HUES6 (cell line): ENCODE results near the gene KRT3.

Experiments used
- H3K27ac ChIP-seq: 2 replicates; pipeline ENCODE4 v1.7.0; 2013; ENCODE audit warnings: low read depth, mild to moderate bottlenecking, low read length, inconsistent platforms
- H3K27me3 ChIP-seq: 2 replicates; pipeline ENCODE4 v1.6.1; 2013; ENCODE audit warnings: low read length; ENCODE audit not compliant: control insufficient read depth, insufficient read depth
- H3K36me3 ChIP-seq: 2 replicates; pipeline ENCODE4 v1.6.1; 2013; ENCODE audit warnings: low read length; ENCODE audit not compliant: control insufficient read depth, insufficient read depth
- H3K4me1 ChIP-seq: 2 replicates; pipeline ENCODE4 v1.6.1; 2013; ENCODE audit warnings: low read length; ENCODE audit not compliant: control insufficient read depth, insufficient read depth
- H3K4me3 ChIP-seq: 2 replicates; pipeline ENCODE4 v1.5.1; 2013; ENCODE audit warnings: low read depth, low read length
- H3K9ac ChIP-seq: one replicate; pipeline ENCODE4 v1.6.1; 2013; ENCODE audit warnings: mild to moderate bottlenecking, low read length
- H3K9me3 ChIP-seq: 2 replicates; pipeline ENCODE4 v1.6.1; 2013; ENCODE audit warnings: low read depth, low read length; ENCODE audit not compliant: control insufficient read depth, insufficient read depth

KRT3 gene

GRCh38 chr12:52826611-52827498 lies 30.9 kb upstream of the KRT3 start:
- Histone ChIP-seq H3K9ac (no peak overlapping the region), H3K27ac (no peak overlapping the region), H3K4me1 (peaks cover 7% of the 10 kb centered on the region; the same call in 1 of the 2 replicates), H3K36me3 (no peaks in the 10 kb centered on the region), H3K4me3 (no peak overlapping the region), H3K9me3 (no peaks in the 10 kb centered on the region), H3K27me3 (no peaks in the 10 kb centered on the region)

DNA sequence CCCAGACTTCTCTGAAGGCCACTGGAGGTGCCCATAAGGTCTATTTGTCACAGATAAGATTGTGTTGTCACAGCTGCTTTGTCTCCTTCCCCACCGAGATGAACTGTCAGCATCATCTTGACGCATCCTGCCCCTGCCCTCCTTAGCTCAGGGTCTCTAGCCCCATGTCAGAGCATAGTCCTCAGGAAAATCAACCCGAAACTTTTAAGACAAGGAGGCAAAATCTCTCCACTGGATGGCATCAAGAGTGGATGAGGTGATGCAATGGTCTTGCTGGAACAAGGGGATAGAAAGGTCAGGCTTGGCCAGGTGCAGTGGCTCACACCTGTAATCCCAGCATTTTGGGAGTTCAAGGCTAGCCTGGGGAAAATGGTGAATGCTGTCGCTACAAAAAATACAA lies 30.0 kb upstream of the KRT3 start:
- Histone ChIP-seq H3K4me1 (peaks cover 7% of the 10 kb centered on the region; the same call in 1 of the 2 replicates), H3K36me3 (no peaks in the 10 kb centered on the region), H3K9me3 (no peaks in the 10 kb centered on the region), H3K9ac (no peak overlapping the region), H3K27ac (no peak overlapping the region), H3K27me3 (no peaks in the 10 kb centered on the region), H3K4me3 (no peak overlapping the region)

GRCh38 chr12:52824741-52825410 lies 29.0 kb upstream of the KRT3 start:
- Histone ChIP-seq H3K4me1 (peaks cover 7% of the 10 kb centered on the region; the same call in 1 of the 2 replicates), H3K9ac (no peak overlapping the region), H3K9me3 (no peaks in the 10 kb centered on the region), H3K27ac (no peak overlapping the region), H3K4me3 (no peak overlapping the region), H3K36me3 (no peaks in the 10 kb centered on the region), H3K27me3 (no peaks in the 10 kb centered on the region)

DNA sequence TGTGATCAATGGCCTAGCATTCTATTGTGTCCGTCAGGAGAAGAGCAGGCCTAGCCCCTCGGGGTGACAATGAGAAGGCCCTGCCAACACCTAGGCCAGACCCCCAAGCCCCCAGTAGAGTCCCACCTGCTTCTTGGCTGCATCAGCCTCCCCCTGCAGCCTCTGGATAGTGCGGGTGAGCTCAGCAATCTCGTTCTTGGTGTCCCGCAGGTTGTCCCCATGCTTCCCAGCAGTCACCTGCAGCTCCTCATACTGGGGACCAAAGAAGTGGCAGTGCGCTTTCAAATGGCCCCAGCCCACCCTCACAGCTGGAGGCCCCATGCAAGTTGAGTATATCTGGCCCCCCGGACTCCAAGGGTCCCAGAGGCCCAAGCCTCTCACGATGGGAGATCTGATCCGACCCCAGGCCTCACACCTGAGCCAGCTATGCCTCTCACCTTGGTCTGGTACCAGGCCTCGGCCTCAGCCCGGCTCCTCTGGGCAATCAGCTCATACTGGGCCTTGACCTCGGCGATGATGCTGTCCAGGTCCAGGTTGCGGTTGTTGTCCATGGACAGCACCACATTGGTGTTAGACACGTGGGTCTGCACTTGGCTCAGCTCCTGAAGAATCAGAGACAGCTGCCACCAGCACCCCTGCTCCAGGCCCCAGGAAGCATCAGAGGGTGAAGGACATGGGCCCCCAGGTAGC lies 28.0 kb upstream of the KRT3 start:
- no peak overlapping the region for H3K27ac ChIP-seq

DNA sequence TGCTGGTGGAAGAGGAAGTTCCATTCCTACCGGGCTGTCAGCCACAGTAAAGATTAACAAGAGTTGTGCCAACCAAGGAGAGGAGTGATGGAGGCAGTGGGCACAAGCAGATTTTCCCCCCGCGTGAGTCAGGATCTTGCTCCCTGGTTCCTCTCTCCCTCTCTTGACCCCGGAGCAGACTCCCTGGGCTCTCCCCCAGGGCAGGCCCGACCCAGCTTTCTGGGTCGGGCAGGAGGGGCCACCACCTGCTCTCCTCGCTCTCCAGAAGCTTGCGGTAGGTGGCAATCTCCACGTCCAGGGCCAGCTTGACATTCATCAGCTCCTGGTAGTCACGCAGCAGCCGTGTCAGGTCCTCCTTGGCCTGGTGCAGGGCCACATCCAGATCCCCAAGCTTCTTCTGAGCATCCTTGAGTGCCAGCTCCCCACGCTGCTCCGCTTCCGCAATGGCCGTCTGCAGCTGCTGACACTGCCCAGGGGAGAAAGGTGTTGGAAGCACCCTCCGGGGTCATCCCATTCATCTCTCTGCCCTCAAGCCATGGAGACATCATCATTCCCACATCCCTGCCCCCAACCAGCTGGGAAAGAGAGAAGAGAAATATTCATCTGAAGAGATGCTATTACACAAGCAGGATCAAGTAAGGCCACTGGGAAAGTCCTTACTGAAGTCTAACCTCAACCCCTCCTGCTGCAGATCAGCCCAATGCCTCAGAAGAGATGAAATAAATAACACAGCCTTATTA lies 27.0 kb upstream of the KRT3 start:
- H3K4me1 ChIP-seq: peaks cover 7% of the 10 kb centered on the region; the same call in 1 of the 2 replicates
- no peak overlapping the region for H3K9ac ChIP-seq
- no peak overlapping the region for H3K4me3 ChIP-seq
- H3K27ac ChIP-seq: no peak overlapping the region
- no peaks in the 10 kb centered on the region for H3K9me3 ChIP-seq
- H3K27me3 ChIP-seq: no peaks in the 10 kb centered on the region
- no peaks in the 10 kb centered on the region for H3K36me3 ChIP-seq

More for the DNA sequence above, 28.0 kb upstream of the KRT3 start:
- Histone ChIP-seq H3K9ac (no peak overlapping the region), H3K27me3 (no peaks in the 10 kb centered on the region), H3K4me1 (peaks cover 7% of the 10 kb centered on the region; the same call in 1 of the 2 replicates), H3K9me3 (no peaks in the 10 kb centered on the region), H3K36me3 (no peaks in the 10 kb centered on the region), H3K4me3 (no peak overlapping the region)

DNA sequence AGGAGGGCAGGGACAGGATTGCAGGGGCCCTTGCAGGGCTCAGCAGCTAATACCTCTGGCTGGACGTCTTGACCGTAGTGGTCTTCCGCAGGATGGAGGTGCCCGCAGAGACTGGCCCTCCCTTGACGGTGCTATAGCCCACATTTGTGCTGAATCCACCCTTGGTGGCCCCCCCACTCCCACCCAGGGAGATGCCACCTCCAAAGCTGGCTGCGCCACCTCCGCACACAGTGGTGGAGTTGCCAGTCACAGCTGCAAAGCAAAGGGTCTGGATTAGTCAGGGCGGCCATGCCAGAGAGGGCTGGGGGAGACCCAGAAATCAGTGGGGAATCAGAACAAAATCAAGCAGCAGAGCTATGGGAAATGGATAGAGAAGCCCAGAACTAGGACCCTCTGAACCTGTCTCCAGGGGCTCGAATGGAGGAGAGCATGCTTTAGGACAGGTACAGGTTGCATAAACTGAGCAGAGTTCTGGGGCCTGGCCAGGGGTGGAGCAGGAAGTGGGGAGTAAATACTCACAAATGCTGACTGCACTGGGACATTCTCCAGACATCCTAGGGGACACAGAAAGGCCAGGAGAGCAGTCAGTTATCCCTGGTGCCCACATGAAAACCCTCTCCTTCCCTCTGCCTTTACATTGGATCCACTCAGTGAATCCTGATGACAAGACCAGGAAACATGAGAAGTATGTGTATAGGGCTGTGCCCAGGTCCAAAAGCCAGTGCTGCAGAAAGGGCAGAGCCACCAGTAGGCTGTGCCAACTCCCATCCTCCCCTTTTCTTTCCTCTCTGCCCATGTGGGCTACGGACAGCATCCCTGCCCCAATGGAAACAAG lies 26.1 kb upstream of the KRT3 start:
- no peak overlapping the region for H3K9ac ChIP-seq
- 0 out of 2 replicates have a peak, but pooled peaks cover under 1% of the 10 kb centered on the region for H3K4me1 ChIP-seq
- no peak overlapping the region for H3K27ac ChIP-seq
- H3K27me3 ChIP-seq: no peaks in the 10 kb centered on the region
- no peaks in the 10 kb centered on the region for H3K36me3 ChIP-seq
- H3K4me3 ChIP-seq: no peak overlapping the region
- no peaks in the 10 kb centered on the region for H3K9me3 ChIP-seq

GRCh38 chr12:52821071-52821730 lies 25.3 kb upstream of the KRT3 start:
- Histone ChIP-seq H3K27ac (no peak overlapping the region), H3K9ac (no peak overlapping the region), H3K4me3 (no peak overlapping the region), H3K36me3 (no peaks in the 10 kb centered on the region), H3K9me3 (no peaks in the 10 kb centered on the region), H3K27me3 (no peaks in the 10 kb centered on the region), H3K4me1 (no peaks in the 10 kb centered on the region)

DNA sequence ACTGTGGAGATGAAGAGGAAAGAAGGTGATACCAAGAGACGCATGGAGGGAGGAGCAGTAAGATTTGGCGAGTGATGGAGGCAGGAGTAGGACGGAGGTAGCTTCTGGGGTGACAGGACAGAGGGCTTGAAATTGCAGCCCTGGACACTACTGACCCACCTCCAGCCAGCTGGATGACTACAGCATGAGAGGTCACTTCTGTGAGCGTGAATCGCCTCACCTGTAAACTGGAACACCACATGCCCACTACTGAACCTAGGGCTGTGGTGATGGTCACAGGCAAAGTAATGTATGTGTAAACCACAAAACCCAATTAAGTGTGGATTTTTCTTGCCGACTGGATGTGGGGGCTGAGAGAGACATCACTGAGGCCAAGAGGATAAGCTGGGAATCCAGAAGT lies 24.6 kb upstream of the KRT3 start:
- no peaks in the 10 kb centered on the region for H3K27me3 ChIP-seq
- no peak overlapping the region for H3K4me3 ChIP-seq
- H3K9me3 ChIP-seq: no peaks in the 10 kb centered on the region
- H3K4me1 ChIP-seq: no peaks in the 10 kb centered on the region
- H3K27ac ChIP-seq: no peak overlapping the region
- H3K9ac ChIP-seq: no peak overlapping the region
- no peaks in the 10 kb centered on the region for H3K36me3 ChIP-seq

- no peaks in the 10 kb centered on the region for H3K4me1 ChIP-seq
- no peak overlapping the region for H3K4me3 ChIP-seq
- H3K27ac ChIP-seq: no peak overlapping the region
- no peaks in the 10 kb centered on the region for H3K27me3 ChIP-seq
- no peak overlapping the region for H3K9ac ChIP-seq
- no peaks in the 10 kb centered on the region for H3K9me3 ChIP-seq
- H3K36me3 ChIP-seq: no peaks in the 10 kb centered on the region
Observed at GRCh38 chr12:52819731-52820510, 24.0 kb upstream of the KRT3 start.
